HepG2 (cell line): ENCODE results near the gene CTAG1A.

Source experiments
- FOSL1 ChIP-seq: sonication (generic); formaldehyde crosslinking; IDR thresholded peaks from 2 replicates; pipeline ENCODE4 v1.9.0; 2021; ENCODE audit warnings: missing genetic modification reagents, borderline replicate concordance
- FOSL2 ChIP-seq: sonication (generic); formaldehyde crosslinking; IDR thresholded peaks from 2 replicates; pipeline ENCODE4 v1.4.0; 2020; ENCODE audit warnings: missing genetic modification reagents
- GTF2F1 ChIP-seq: fragments of 150-350 bp; IDR thresholded peaks from 2 replicates; pipeline ENCODE4 v1.6.1; 2014; ENCODE audit warnings: low read length
- MXI1 ChIP-seq: IDR thresholded peaks from 3 replicates; pipeline ENCODE4 v1.6.1; 2012; ENCODE audit warnings: low read depth, low read length, inconsistent platforms, borderline replicate concordance
- YY1 ChIP-seq: IDR thresholded peaks from 2 replicates; pipeline ENCODE4 v1.6.1; 2011; ENCODE audit warnings: low read length, low read depth, moderate library complexity, mild to moderate bottlenecking; ENCODE audit not compliant: insufficient read depth, insufficient replicate concordance
- ZNF160 ChIP-seq: sonication (generic); formaldehyde crosslinking; IDR thresholded peaks from 2 replicates; pipeline ENCODE4 v1.8.0; 2022; ENCODE audit warnings: mild to moderate bottlenecking, inconsistent platforms, missing genetic modification reagents
- ZNF546 ChIP-seq: sonication (generic); formaldehyde crosslinking; conservative IDR thresholded peaks from 2 replicates; pipeline ENCODE4 v1.8.1; 2023; ENCODE audit warnings: mild to moderate bottlenecking, missing genetic modification reagents
- TF ChIP-seq, protein P1 (sequence below): sonication (generic); formaldehyde crosslinking; IDR thresholded peaks from 2 replicates; pipeline ENCODE4 v1.4.0; 2020; ENCODE audit warnings: missing genetic modification reagents, borderline replicate concordance

DNA sequence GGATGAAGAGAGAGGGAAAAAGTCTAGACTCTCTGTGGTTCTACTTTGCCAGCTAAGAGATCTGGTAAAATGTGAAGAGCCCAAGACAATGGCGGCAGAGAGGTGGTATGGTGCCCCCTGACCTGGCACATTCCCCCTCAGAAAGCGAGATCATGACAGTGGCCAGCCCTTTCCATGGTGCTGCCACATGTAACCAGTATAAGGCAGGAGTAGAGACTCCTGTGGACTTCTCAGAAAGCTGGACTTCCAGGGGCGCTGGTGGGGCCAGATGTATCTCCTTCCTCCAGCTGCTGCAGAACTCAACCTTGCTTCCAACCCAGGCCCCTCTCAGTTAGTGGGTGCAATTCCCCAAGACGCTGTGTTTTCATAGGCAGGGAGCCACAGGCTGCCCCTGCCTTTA is 9.6 kb downstream of the CTAG1A start:
- TF ChIP-seq FOSL2 (CRISPR knock-in tag): no peak
- no peak for TF ChIP-seq FOSL1 (CRISPR knock-in tag)
- no peak for TF ChIP-seq YY1
- TF ChIP-seq ZNF546 (CRISPR knock-in tag): no peak
- TF ChIP-seq ZNF160: no peak
- no peak for TF ChIP-seq MXI1
- TF ChIP-seq, protein P1, sequence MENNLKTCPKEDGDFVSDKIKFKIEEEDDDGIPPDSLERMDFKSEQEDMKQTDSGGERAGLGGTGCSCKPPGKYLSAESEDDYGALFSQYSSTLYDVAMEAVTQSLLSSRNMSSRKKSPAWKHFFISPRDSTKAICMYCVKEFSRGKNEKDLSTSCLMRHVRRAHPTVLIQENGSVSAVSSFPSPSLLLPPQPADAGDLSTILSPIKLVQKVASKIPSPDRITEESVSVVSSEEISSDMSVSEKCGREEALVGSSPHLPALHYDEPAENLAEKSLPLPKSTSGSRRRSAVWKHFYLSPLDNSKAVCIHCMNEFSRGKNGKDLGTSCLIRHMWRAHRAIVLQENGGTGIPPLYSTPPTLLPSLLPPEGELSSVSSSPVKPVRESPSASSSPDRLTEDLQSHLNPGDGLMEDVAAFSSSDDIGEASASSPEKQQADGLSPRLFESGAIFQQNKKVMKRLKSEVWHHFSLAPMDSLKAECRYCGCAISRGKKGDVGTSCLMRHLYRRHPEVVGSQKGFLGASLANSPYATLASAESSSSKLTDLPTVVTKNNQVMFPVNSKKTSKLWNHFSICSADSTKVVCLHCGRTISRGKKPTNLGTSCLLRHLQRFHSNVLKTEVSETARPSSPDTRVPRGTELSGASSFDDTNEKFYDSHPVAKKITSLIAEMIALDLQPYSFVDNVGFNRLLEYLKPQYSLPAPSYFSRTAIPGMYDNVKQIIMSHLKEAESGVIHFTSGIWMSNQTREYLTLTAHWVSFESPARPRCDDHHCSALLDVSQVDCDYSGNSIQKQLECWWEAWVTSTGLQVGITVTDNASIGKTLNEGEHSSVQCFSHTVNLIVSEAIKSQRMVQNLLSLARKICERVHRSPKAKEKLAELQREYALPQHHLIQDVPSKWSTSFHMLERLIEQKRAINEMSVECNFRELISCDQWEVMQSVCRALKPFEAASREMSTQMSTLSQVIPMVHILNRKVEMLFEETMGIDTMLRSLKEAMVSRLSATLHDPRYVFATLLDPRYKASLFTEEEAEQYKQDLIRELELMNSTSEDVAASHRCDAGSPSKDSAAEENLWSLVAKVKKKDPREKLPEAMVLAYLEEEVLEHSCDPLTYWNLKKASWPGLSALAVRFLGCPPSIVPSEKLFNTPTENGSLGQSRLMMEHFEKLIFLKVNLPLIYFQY (CRISPR knock-in tag): no peak
- TF ChIP-seq GTF2F1: no peak
